T-helper 2 cell treated with Interferon-gamma antibody and Interleukin-4, amounts not matched to agents 100 ng/mL and 5 ng/mL, for 36 hours (primary cell): ENCODE results near the gene HSPA12A. TPM values are rescaled to one million over a fixed set of nuclear protein-coding genes. Genes with fewer than 3 reads are reported as not detected.

Experiments used
- intact Hi-C: fragments of 100-400 bp; cut with micrococcal nuclease; formaldehyde crosslinking; loops from one replicate; pipeline ENCODE4 v1.15.1; 2023
- total RNA-seq: library from RNA; stranded (reverse); gene quantifications from 2 replicates; pipeline ENCODE4 v1.2.3, GENCODE V29; 2022

The HSPA12A gene
- total RNA-seq, 1 donor from 2014 or later = 0.09 TPM

- intact Hi-C loops = no loop called here
Measured at GRCh38 chr10:116771101-116771958, 29.0 kb upstream of the HSPA12A start.

DNA sequence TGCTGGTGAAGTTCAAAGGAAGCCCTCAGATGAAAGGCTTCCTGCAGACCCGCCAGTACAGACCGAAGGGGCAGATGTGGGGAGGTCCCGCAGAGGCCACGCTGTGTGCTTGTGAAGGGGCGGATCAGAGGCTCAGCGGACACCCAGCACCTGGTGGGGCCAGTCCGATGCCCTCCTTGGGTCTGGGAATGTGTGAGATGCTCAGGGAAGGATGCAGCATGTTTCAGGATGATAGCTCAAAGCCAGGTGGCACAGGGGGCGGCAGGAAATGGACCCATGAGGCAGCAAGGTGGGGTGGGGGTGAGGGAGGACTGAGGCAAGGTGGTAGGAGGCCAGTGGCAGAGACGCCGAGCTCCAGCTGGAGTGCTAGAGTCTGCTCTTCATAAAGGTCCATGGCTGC, 27.9 kb upstream of the HSPA12A start:
- intact Hi-C loops = no loop called here

GRCh38 chr10:116769791-116770190, 27.4 kb upstream of the HSPA12A start:
- intact Hi-C loops = no loop called here

GRCh38 chr10:116769368-116769767, 27.0 kb upstream of the HSPA12A start:
- intact Hi-C loops = no loop called here

- intact Hi-C loops = no loop called here
Measured at GRCh38 chr10:116768786-116769185, 26.4 kb upstream of the HSPA12A start.

DNA sequence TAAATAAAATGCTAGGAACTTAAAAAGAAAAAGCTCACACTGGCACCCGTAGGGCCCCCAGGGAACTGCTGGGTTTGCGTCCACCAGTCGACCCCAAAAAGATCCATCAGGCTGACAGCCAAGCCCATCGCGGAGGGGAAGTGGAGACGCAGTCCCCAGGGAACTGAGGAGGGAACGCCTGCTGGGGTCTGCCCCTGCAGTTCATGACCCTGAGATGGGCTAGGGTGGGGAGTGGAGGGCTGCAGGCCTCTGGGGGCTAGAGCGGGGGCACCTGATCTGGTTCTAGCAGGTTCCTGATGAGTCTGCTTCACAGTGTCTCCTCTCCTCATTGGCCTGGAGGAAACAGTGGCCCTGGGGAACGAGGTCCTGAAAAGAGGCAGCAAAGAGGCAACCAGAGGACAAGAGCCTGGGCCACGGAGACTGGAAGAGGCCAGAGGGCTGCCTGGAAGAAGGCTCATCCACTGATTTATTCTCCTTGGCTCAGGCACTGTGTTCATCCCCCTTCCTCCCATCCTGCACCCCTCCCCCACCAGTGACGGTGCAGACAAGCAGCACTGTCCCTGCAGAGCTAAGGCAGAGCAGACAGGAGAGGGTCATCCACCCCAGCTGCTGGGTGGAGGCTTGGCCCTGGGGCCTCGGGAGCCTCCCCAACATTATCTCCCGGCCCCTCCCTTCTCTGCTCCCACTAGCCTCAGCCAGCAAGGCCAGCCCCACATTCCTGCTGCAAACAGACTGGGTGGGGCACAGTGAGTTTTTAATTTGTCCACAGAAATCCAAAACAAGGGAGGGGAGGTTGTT, 24.7 kb upstream of the HSPA12A start:
- intact Hi-C loops = no loop called here

DNA sequence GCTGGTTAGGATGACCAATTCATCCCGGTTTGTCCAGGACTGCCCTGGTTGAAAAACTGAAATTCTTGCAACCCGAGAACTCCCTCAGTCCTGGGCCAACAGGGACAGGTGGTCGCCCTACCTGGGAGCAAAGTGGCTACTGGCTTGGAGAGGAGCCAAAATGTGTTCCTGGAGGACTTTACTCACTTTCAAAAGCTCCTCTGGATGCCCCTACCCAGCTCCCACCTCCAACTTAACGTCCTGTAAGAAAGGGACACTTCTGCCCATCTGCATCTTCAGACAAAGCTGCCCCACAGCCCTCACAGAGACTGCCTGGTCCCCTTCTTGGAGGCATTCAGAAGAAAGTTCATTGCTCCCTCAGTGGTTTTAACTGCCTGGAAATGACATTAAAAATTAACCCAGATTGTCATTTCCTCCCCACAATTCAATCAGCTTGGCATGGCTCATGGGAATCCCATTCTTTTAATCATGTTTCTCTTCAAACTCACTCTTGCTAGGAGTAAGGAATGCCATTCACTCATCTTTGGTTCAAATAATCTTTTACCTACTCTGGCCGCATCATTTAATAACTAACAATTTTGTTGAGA, 24.0 kb upstream of the HSPA12A start:
- intact Hi-C loops = no loop called here

DNA sequence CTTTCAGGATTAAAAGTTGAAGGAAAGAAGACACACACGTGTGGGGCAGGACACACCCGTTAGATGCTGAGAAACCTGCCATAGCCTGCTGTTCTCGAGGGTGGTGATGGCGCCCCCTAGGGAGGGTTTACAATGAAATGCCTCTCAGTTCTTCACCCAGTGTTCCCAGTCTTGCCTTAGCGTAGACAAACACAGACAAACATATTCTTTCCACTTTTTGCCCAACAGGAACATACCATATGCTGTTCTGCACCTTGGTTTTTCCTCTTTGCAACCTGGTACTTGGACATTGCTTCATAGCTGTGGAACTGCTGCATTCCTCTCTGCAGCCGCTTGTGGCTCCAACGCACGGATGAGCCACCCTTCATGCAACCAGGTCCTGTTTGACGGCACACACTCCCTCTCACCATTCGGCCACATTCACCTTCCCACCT, 23.3 kb upstream of the HSPA12A start:
- intact Hi-C loops = loop anchor here (1.0 kb wide), 1 partner anchor 83 kb away; no protein-coding TSS in a partner anchor

DNA sequence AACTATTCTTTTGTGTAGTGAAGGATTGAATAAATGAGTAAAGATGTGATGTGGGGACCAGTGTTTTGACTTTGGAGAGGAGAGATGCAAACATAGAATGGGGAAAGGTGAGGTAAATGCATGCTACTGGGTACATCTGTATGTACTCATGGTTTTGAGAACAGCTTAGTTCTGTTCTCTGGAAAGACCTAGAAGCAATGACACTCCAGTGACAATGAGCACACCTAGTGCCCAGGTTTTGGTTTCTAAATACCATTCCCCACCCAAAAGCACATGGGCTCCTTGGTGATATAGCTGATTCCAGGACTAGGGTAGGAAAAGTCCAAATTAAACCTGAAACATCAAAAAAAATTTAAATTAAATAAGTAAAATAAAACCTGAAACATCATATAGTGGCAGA, 22.6 kb upstream of the HSPA12A start:
- intact Hi-C loops = loop anchor here (1.0 kb wide), 1 partner anchor 83 kb away; no protein-coding TSS in a partner anchor

DNA sequence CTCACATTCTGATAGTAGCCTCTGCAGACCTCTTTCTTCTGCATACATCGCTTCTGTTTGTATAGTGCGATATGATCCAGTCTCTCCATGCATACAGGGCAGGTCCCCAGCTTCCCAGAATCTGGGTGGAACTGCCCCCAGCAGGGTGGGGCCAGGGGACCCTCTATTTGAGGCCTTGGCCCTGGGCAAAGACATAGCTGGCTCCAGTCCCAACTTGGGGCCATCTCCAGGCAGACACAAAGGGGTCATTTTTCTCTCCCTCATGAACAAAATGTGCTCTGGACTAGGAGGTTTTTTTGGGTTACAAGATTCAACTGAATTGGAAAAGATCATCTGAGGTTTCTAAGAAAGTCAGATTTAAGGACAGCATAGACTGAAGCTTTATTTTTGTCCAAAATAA, 21.1 kb upstream of the HSPA12A start:
- intact Hi-C loops = no loop called here

DNA sequence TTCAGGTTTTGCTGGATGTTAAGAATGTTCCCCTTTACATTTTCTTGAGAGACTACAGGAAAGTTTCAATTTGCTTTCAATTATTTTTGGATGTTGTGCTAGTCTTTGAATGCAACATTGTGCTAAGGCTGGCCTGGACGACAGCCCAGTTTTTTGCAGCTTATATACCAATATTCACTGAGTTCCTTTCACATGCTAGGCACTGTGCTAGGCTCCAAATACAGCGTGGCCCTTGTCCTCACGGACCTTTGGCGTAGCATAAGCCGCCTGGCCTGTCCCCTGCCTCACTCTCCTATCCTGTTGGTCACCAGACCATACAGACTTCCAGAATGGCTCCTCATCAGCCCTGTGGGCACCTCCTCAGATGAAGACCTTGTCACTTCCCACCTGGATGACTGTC, 19.5 kb upstream of the HSPA12A start:
- intact Hi-C loops = no loop called here

DNA sequence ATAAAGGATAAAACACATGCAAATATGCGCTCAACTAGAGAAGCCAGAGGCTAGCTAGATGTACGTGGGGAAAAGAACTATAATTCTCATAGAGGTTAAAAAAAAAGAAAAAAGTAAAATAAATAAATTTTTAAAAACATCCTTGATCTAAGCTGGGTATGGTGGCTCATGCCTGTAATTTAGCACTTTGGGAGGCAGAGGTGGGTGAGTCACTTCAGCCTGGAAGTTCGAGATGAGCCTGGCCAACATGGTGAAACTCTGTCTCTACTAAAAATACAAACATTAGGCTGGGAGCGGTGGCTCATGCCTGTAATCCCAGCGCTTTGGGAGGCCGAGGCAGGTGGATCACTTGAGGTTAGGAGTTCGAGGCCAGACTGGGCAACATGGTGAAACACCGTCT, 18.6 kb upstream of the HSPA12A start:
- intact Hi-C loops = no loop called here

GRCh38 chr10:116757246-116757645, 14.9 kb upstream of the HSPA12A start:
- intact Hi-C loops = no loop called here

GRCh38 chr10:116756277-116756676, 13.9 kb upstream of the HSPA12A start:
- intact Hi-C loops = no loop called here

DNA sequence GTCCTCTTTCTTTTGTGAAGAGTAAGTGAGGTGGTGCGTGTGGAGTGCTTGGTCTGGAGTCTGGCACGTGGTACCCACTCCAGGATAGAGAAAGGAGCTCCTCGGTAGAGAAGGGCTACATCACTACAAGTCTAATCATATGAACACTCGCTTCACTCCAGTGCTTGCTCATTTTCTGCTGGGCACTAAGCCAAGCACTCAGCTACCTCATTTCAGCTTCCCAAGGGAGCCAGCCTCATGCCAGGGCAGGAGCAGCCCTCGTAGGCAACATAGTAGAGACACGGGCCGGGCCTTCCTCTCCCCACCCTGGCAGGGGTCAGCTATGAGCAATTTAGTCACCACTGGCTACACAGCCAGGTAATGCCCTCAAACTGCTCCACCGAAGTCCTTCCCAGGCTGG, 11.4 kb upstream of the HSPA12A start:
- intact Hi-C loops = no loop called here

GRCh38 chr10:116752969-116753665, 10.8 kb upstream of the HSPA12A start:
- intact Hi-C loops = no loop called here

DNA sequence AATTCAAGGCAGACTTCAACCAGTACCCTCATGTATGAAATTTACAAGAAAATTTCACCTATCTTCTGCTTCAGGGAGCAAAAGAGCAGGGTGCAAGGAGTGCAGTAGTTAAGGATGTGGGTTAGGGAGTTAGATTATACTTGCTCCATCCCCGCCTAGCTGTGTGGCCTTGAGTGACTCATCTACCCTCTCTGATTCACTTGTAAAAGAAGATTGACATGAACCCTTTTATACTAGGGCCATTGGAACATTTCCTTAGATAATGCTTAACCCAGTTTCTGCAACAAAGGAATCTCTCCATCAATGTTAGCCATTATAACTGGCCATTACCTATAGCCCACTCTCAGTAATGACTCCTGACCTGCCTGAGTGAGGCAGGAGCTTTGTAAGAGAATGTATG, 10.2 kb upstream of the HSPA12A start:
- intact Hi-C loops = no loop called here

GRCh38 chr10:116748471-116748870, 6.1 kb upstream of the HSPA12A start:
- intact Hi-C loops = no loop called here

- intact Hi-C loops = no loop called here
Measured at GRCh38 chr10:116748041-116748440, 5.7 kb upstream of the HSPA12A start.

GRCh38 chr10:116747325-116747724, 5.0 kb upstream of the HSPA12A start:
- intact Hi-C loops = no loop called here

GRCh38 chr10:116744885-116745284, 2.5 kb upstream of the HSPA12A start:
- intact Hi-C loops = no loop called here
